Measurements from ENCODE around the gene ZFAND3.
A peak's percentile ranks its signal among the peaks of the same experiment; 100 is the strongest.

DNA sequence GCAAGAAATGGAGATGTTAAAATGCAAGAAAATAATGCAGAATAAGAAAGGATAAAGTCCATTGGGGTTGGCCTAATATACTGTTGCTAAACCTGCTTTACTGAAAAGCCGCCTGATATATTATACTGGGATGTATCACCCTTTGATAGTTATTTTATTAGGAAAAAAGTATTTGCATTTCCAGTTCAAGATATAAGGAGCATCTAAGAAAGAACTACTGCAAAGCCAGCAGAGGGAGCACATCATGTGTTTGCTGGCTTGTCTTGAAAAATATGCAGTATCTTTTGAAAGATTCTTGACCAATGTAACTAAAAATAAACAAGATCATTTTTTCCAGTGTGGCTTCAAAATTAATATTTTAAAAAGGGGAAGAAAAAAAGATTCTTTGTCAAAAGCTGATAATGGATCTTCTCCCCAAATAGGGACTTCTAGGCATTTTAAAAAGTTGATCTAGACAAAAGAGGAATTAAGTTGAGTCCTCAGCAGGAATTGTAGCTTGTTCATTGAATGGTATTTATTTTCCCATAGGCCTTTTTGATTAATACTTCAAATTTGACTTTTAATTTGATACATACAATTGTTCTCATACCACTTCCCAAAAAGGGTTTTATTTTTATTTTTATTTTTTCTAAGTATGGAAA, 214.9 kb downstream of the ZFAND3 start:
- TF ChIP-seq, protein P1, sequence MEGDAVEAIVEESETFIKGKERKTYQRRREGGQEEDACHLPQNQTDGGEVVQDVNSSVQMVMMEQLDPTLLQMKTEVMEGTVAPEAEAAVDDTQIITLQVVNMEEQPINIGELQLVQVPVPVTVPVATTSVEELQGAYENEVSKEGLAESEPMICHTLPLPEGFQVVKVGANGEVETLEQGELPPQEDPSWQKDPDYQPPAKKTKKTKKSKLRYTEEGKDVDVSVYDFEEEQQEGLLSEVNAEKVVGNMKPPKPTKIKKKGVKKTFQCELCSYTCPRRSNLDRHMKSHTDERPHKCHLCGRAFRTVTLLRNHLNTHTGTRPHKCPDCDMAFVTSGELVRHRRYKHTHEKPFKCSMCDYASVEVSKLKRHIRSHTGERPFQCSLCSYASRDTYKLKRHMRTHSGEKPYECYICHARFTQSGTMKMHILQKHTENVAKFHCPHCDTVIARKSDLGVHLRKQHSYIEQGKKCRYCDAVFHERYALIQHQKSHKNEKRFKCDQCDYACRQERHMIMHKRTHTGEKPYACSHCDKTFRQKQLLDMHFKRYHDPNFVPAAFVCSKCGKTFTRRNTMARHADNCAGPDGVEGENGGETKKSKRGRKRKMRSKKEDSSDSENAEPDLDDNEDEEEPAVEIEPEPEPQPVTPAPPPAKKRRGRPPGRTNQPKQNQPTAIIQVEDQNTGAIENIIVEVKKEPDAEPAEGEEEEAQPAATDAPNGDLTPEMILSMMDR (IDR thresholded peaks at IDR 0.05): peak; percentile 24 to 53 (median 35)
- no peak for TF ChIP-seq POLR2A (IDR thresholded peaks at IDR 0.05)

Data from adrenal gland (tissue), 5 donors.